ENCODE measurements around the gene AAK1.

GRCh38 chr2:69665152-69665551, 21.6 kb upstream of the AAK1 start:
- TF ChIP-seq POLR2A (IDR thresholded peaks at IDR 0.05), result no peak
- TF ChIP-seq CTCF (IDR thresholded peaks at IDR 0.05), result no peak
